Neuronal stem cell (in vitro differentiated cells): ENCODE measurements around the gene PPM1K. TPM values are rescaled to one million over a fixed set of nuclear protein-coding genes. Genes with fewer than 3 reads are reported as not detected.
A peak's percentile ranks its signal among the peaks of the same experiment; 100 is the strongest.

ENCODE experiments used
- DNase-seq: peaks from one replicate; pipeline ENCODE4 v3.0.0-alpha.2; 2013; ENCODE audit warnings: low spot score
- H2AFZ ChIP-seq: one replicate; pipeline ENCODE4 v1.6.1; 2013; ENCODE audit warnings: mild to moderate bottlenecking, low read length, inconsistent platforms
- H2AK5ac ChIP-seq: 2 replicates; pipeline ENCODE4 v1.6.1; 2013; ENCODE audit warnings: low read depth, mild to moderate bottlenecking, inconsistent platforms, low read length, moderate library complexity, mixed read lengths
- H2BK120ac ChIP-seq: 2 replicates; pipeline ENCODE4 v1.6.1; 2013; ENCODE audit warnings: low read depth, mild to moderate bottlenecking, inconsistent platforms, low read length, moderate library complexity, mixed read lengths
- H2BK12ac ChIP-seq: one replicate; pipeline ENCODE4 v1.6.1; 2013; ENCODE audit warnings: low read length, inconsistent platforms
- H2BK15ac ChIP-seq: 2 replicates; pipeline ENCODE4 v1.6.1; 2013; ENCODE audit warnings: mild to moderate bottlenecking, low read length, inconsistent platforms, mixed read lengths
- H2BK5ac ChIP-seq: one replicate; pipeline ENCODE4 v1.6.1; 2013; ENCODE audit warnings: inconsistent platforms, mild to moderate bottlenecking, low read length, moderate library complexity
- H3K14ac ChIP-seq: one replicate; pipeline ENCODE4 v1.6.1; 2013; ENCODE audit warnings: low read length, inconsistent platforms
- H3K18ac ChIP-seq: 2 replicates; pipeline ENCODE4 v1.6.1; 2013; ENCODE audit warnings: low read length, inconsistent platforms
- H3K23ac ChIP-seq: 2 replicates; pipeline ENCODE4 v1.6.1; 2013; ENCODE audit warnings: low read depth, mild to moderate bottlenecking, mixed read lengths, low read length, inconsistent platforms; ENCODE audit not compliant: poor library complexity
- H3K27ac ChIP-seq: replicated peaks from 3 replicates; pipeline ENCODE4 v1.5.1; 2013; ENCODE audit warnings: low read length, inconsistent platforms
- H3K27me3 ChIP-seq, 3 experiments: 2 replicates each; pipeline ENCODE4 v1.6.1; 2013; ENCODE audit warnings: low read length in 3 of 3, mild to moderate bottlenecking in 2 of 3, inconsistent platforms in 1 of 3, low read depth in 1 of 3, mixed read lengths in 1 of 3, moderate library complexity in 1 of 3; ENCODE audit not compliant: control insufficient read depth in 3 of 3, insufficient read depth in 3 of 3
- H3K36me3 ChIP-seq, 2 donors: replicated peaks in 1 of 2; 2 replicates each; pipeline ENCODE4 v1.6.1; 2013; ENCODE audit warnings: low read length in 2 of 2; ENCODE audit not compliant: control insufficient read depth in 2 of 2, insufficient read depth in 2 of 2
- H3K4ac ChIP-seq: 2 replicates; pipeline ENCODE4 v1.6.1; 2013; ENCODE audit warnings: inconsistent platforms, mild to moderate bottlenecking, low read length, moderate library complexity
- H3K4me1 ChIP-seq, 2 donors: 1 replicate in 1 of 2; 2 replicates in 1 of 2; pipeline ENCODE4 v1.6.1; 2013; ENCODE audit warnings: low read length in 2 of 2, low read depth in 1 of 2; ENCODE audit not compliant: control insufficient read depth in 2 of 2, insufficient read depth in 1 of 2
- H3K4me2 ChIP-seq: one replicate; pipeline ENCODE4 v1.6.1; 2013; ENCODE audit warnings: mild to moderate bottlenecking, low read length, inconsistent platforms; ENCODE audit not compliant: insufficient read depth, poor library complexity, severe bottlenecking
- H3K4me3 ChIP-seq, 2 donors: 2 replicates each; pipeline ENCODE4 v1.5.1; 2013; ENCODE audit warnings: low read length in 2 of 2, mild to moderate bottlenecking in 2 of 2, inconsistent platforms in 1 of 2, moderate library complexity in 1 of 2
- H3K79me1 ChIP-seq: one replicate; pipeline ENCODE4 v1.6.1; 2013; ENCODE audit warnings: low read depth, mild to moderate bottlenecking, inconsistent platforms, low read length, moderate library complexity
- H3K9ac ChIP-seq: one replicate; pipeline ENCODE4 v1.6.1; 2013; ENCODE audit warnings: mild to moderate bottlenecking, low read depth, low read length, inconsistent platforms; ENCODE audit not compliant: poor library complexity
- H3K9me3 ChIP-seq, 2 donors: replicated peaks in 1 of 2; 2 replicates each; pipeline versions ENCODE3 to v1.6.1; 2013; ENCODE audit warnings: low read length in 2 of 2, mild to moderate bottlenecking in 2 of 2, inconsistent platforms in 1 of 2, low read depth in 1 of 2, mixed read lengths in 1 of 2, moderate library complexity in 1 of 2; ENCODE audit not compliant: control insufficient read depth in 2 of 2, insufficient read depth in 1 of 2
- H4K8ac ChIP-seq: one replicate; pipeline ENCODE4 v1.6.1; 2013; ENCODE audit warnings: low read depth, mild to moderate bottlenecking, inconsistent platforms, low read length, moderate library complexity
- H4K91ac ChIP-seq: one replicate; pipeline ENCODE4 v1.6.1; 2013; ENCODE audit warnings: low read length, low read depth, mild to moderate bottlenecking, inconsistent platforms; ENCODE audit not compliant: poor library complexity
- WGBS, 2 donors: extraction: QIAGEN DNeasy Blood & Tissue Kit; methylation state at CpG; one replicate each; pipeline ENCODE4 v1.1.7; 2013; ENCODE audit warnings: missing lambda C conversion rate in 2 of 2, mixed read lengths in 1 of 2; ENCODE audit not compliant: insufficient read length in 2 of 2, insufficient replicate concordance in 1 of 2; ENCODE audit errors: extremely low coverage in 2 of 2; 5-methylcytosine and 5-hydroxymethylcytosine counted together
- polyA plus RNA-seq, 2 experiments: library from polyadenylated mRNA; stranded (reverse); fragments of 200-250 nt; gene quantifications; one replicate each; pipeline ENCODE4 v1.2.3, GENCODE V29; 2013

Gene PPM1K
- 6.3 TPM for polyA plus RNA-seq (2013, experiment 1 of 2)
- 6.2 TPM for polyA plus RNA-seq (2013, experiment 2 of 2)

GRCh38 chr4:88284439-88285234 is at the start of gene PPM1K:
PPM1K (minus strand) TSS chr4:88284561; CDS start chr4:88278583, 5,978 bp downstream.
- Histone ChIP-seq H4K91ac (no peak within 1 kb of the TSS), H3K79me1 (no peaks in the 10 kb centered on the region), H3K36me3 (no peaks in the 10 kb centered on the region), H2BK5ac (peak within 1 kb of the TSS; percentile 60), H3K27ac (peak within 1 kb of the TSS; percentile 94), H2BK120ac (no peak within 1 kb of the TSS), H2BK15ac (no peak within 1 kb of the TSS), H4K8ac (no peak within 1 kb of the TSS), H3K18ac (peak within 1 kb of the TSS; percentile 94), H3K9me3 (no peaks in the 10 kb centered on the region), H3K4me2 (peak within 1 kb of the TSS; percentile 93), H3K27me3 (peaks cover 0 to 5% (median 0%) of the 10 kb centered on the region in 3 experiments), H3K4me3 (peak within 1 kb of the TSS; percentile 83 to 90), H3K23ac (peak within 1 kb of the TSS; percentile 83), H3K4me1 (peaks cover 4 to 9% of the 10 kb centered on the region in 2 donors), H3K14ac (no peak within 1 kb of the TSS), H3K4ac (no peak within 1 kb of the TSS), H2AFZ (peak within 1 kb of the TSS; percentile 94), H2AK5ac (no peak within 1 kb of the TSS), H3K9ac (peak within 1 kb of the TSS; percentile 92), H2BK12ac (no peak within 1 kb of the TSS)
- peak; percentile 96 for DNase-seq
- no CpG with 5 or more reads among the region's 55 CpGs for WGBS, 2 donors

GRCh38 chr4:88333741-88334405 is 49.5 kb upstream of the PPM1K start:
- WGBS, 2 donors: no CpG with 5 or more reads among the region's 1 CpG

GRCh38 chr4:88327665-88328064 is 43.3 kb upstream of the PPM1K start:
- Histone ChIP-seq H2BK120ac (no peak overlapping the region), H2BK12ac (no peak overlapping the region), H4K8ac (no peak overlapping the region), H3K4me1 (peaks cover 0 to 2% of the 10 kb centered on the region in 2 donors), H3K4me3 (no peak overlapping the region), H2BK5ac (no peak overlapping the region), H4K91ac (no peak overlapping the region), H2AK5ac (no peak overlapping the region), H3K14ac (no peak overlapping the region), H3K36me3 (no peaks in the 10 kb centered on the region), H2BK15ac (no peak overlapping the region), H3K9ac (no peak overlapping the region), H3K79me1 (no peaks in the 10 kb centered on the region), H3K18ac (no peak overlapping the region), H3K27ac (no peak overlapping the region), H3K4ac (no peak overlapping the region), H3K4me2 (no peak overlapping the region), H3K9me3 (no peaks in the 10 kb centered on the region), H2AFZ (no peak overlapping the region), H3K27me3 (no peaks in the 10 kb centered on the region), H3K23ac (no peak overlapping the region)
- WGBS, 2 donors: no CpG with 5 or more reads among the region's 1 CpG
- DNase-seq: no peak

More at GRCh38 chr4:88333741-88334405, 49.5 kb upstream of the PPM1K start:
- H2AK5ac ChIP-seq: no peak overlapping the region
- no peak overlapping the region for H3K18ac ChIP-seq
- H3K23ac ChIP-seq: no peak overlapping the region
- no peak overlapping the region for H2BK5ac ChIP-seq
- no peak overlapping the region for H3K9ac ChIP-seq
- DNase-seq: no peak
- no peak overlapping the region for H3K4ac ChIP-seq
- no peak overlapping the region for H3K14ac ChIP-seq
- no peak overlapping the region for H4K91ac ChIP-seq
- H2BK120ac ChIP-seq: no peak overlapping the region
- H3K79me1 ChIP-seq: no peaks in the 10 kb centered on the region
- H2BK15ac ChIP-seq: no peak overlapping the region
- no peak overlapping the region for H2AFZ ChIP-seq
- H3K9me3 ChIP-seq: no peaks in the 10 kb centered on the region
- H3K27me3 ChIP-seq: no peaks in the 10 kb centered on the region
- H3K4me2 ChIP-seq: no peak overlapping the region
- H3K4me1 ChIP-seq: peaks cover 0 to 2% of the 10 kb centered on the region in 2 donors
- no peak overlapping the region for H4K8ac ChIP-seq
- no peaks in the 10 kb centered on the region for H3K36me3 ChIP-seq
- no peak overlapping the region for H2BK12ac ChIP-seq
- no peak overlapping the region for H3K27ac ChIP-seq
- H3K4me3 ChIP-seq: no peak overlapping the region

- DNase-seq: no peak
- no peak overlapping the region for H3K9ac ChIP-seq
- H3K23ac ChIP-seq: no peak overlapping the region
- no peaks in the 10 kb centered on the region for H3K79me1 ChIP-seq
- H3K27me3 ChIP-seq: peaks cover 0 to 16% (median 0%) of the 10 kb centered on the region in 3 experiments
- no peak overlapping the region for H3K18ac ChIP-seq
- H3K4me3 ChIP-seq: no peak overlapping the region
- peak overlapping the region; percentile 28 for H2AFZ ChIP-seq
- no peak overlapping the region for H2AK5ac ChIP-seq
- H2BK120ac ChIP-seq: no peak overlapping the region
- H3K9me3 ChIP-seq: peaks cover 0 to 2% of the 10 kb centered on the region in 2 donors
- H2BK15ac ChIP-seq: no peak overlapping the region
- H3K36me3 ChIP-seq: no peaks in the 10 kb centered on the region
- no peak overlapping the region for H3K4me2 ChIP-seq
- H3K4ac ChIP-seq: no peak overlapping the region
- no peak overlapping the region for H3K27ac ChIP-seq
- no peak overlapping the region for H4K91ac ChIP-seq
- no peak overlapping the region for H2BK5ac ChIP-seq
- H3K4me1 ChIP-seq: peaks cover 0 to 5% of the 10 kb centered on the region in 2 donors
- H3K14ac ChIP-seq: no peak overlapping the region
- no CpG with 5 or more reads among the region's 5 CpGs for WGBS, 2 donors
- H2BK12ac ChIP-seq: no peak overlapping the region
- no peak overlapping the region for H4K8ac ChIP-seq
Observed at GRCh38 chr4:88320780-88321373, 36.5 kb upstream of the PPM1K start.
